KOPT-K1 (cell line): ENCODE results near the gene ANKRD63.

Experiments used
- H3K27ac ChIP-seq: fragments of 200-600 bp; sonication (generic); 2 replicates; pipeline ENCODE4 v1.5.1; 2016; ENCODE audit warnings: antibody characterized with exemption, mild to moderate bottlenecking, low read depth, low read length; ENCODE audit not compliant: poor library complexity, severe bottlenecking
- H3K36me3 ChIP-seq: fragments of 200-600 bp; sonication (generic); 2 replicates; pipeline ENCODE4 v1.5.1; 2017; ENCODE audit warnings: antibody characterized with exemption, mild to moderate bottlenecking, low read length, moderate library complexity; ENCODE audit not compliant: insufficient read depth
- H3K9me3 ChIP-seq: fragments of 200-600 bp; sonication (generic); 2 replicates; pipeline ENCODE4 v1.5.1; 2017; ENCODE audit warnings: antibody characterized with exemption, low read length, mild to moderate bottlenecking; ENCODE audit not compliant: insufficient read depth, poor library complexity, severe bottlenecking

The ANKRD63 gene

GRCh38 chr15:40293905-40294895, 11.3 kb upstream of the ANKRD63 start:
- Histone ChIP-seq H3K36me3 (peaks cover 10% of the 10 kb centered on the region; the same call in 1 of the 2 replicates), H3K27ac (no peak overlapping the region), H3K9me3 (no peaks in the 10 kb centered on the region)

- Histone ChIP-seq H3K27ac (no peak overlapping the region), H3K36me3 (no peaks in the 10 kb centered on the region; the same call in 1 of the 2 replicates), H3K9me3 (no peaks in the 10 kb centered on the region)
These were observed 10.1 kb upstream of the ANKRD63 start for GRCh38 chr15:40293006-40293405.

- no peaks in the 10 kb centered on the region for H3K9me3 ChIP-seq
- no peaks in the 10 kb centered on the region; the same call in 1 of the 2 replicates for H3K36me3 ChIP-seq
- H3K27ac ChIP-seq = no peak overlapping the region
These were observed 9.4 kb upstream of the ANKRD63 start for GRCh38 chr15:40292246-40292645.

- Histone ChIP-seq H3K9me3 (no peaks in the 10 kb centered on the region), H3K36me3 (no peaks in the 10 kb centered on the region; the same call in 1 of the 2 replicates), H3K27ac (no peak overlapping the region)
These were observed 8.2 kb upstream of the ANKRD63 start for GRCh38 chr15:40290918-40291574.

GRCh38 chr15:40290545-40290917, 7.7 kb upstream of the ANKRD63 start:
- no peaks in the 10 kb centered on the region for H3K9me3 ChIP-seq
- H3K36me3 ChIP-seq = no peaks in the 10 kb centered on the region; the same call in 1 of the 2 replicates
- H3K27ac ChIP-seq = no peak overlapping the region

GRCh38 chr15:40289140-40289775, 6.4 kb upstream of the ANKRD63 start:
- no peaks in the 10 kb centered on the region for H3K9me3 ChIP-seq
- H3K36me3 ChIP-seq = no peaks in the 10 kb centered on the region; the same call in 1 of the 2 replicates
- H3K27ac ChIP-seq = no peak overlapping the region

GRCh38 chr15:40287968-40288367, 5.1 kb upstream of the ANKRD63 start:
- Histone ChIP-seq H3K27ac (no peak overlapping the region), H3K9me3 (no peaks in the 10 kb centered on the region), H3K36me3 (no peaks in the 10 kb centered on the region; the same call in 1 of the 2 replicates)

GRCh38 chr15:40287505-40287904, 4.6 kb upstream of the ANKRD63 start:
- Histone ChIP-seq H3K9me3 (no peaks in the 10 kb centered on the region), H3K27ac (no peak overlapping the region), H3K36me3 (no peaks in the 10 kb centered on the region; the same call in 1 of the 2 replicates)

GRCh38 chr15:40286794-40287193, 3.9 kb upstream of the ANKRD63 start:
- H3K9me3 ChIP-seq = no peaks in the 10 kb centered on the region
- no peak overlapping the region for H3K27ac ChIP-seq
- H3K36me3 ChIP-seq = no peaks in the 10 kb centered on the region; the same call in 1 of the 2 replicates

- no peaks in the 10 kb centered on the region for H3K9me3 ChIP-seq
- H3K27ac ChIP-seq = no peak overlapping the region
- H3K36me3 ChIP-seq = no peaks in the 10 kb centered on the region; the same call in 1 of the 2 replicates
These were observed 3.2 kb upstream of the ANKRD63 start for GRCh38 chr15:40286061-40286532.

GRCh38 chr15:40285554-40286011, 2.7 kb upstream of the ANKRD63 start:
- no peak overlapping the region for H3K27ac ChIP-seq
- H3K36me3 ChIP-seq = no peaks in the 10 kb centered on the region; the same call in 1 of the 2 replicates
- H3K9me3 ChIP-seq = no peaks in the 10 kb centered on the region

- Histone ChIP-seq H3K9me3 (no peaks in the 10 kb centered on the region), H3K27ac (no peak overlapping the region), H3K36me3 (no peaks in the 10 kb centered on the region; the same call in 1 of the 2 replicates)
These were observed 2.3 kb upstream of the ANKRD63 start for GRCh38 chr15:40285151-40285550.

GRCh38 chr15:40283615-40284300, 894 bp upstream of the ANKRD63 start:
- H3K9me3 ChIP-seq = no peaks in the 10 kb centered on the region
- no peak overlapping the region for H3K27ac ChIP-seq
- H3K36me3 ChIP-seq = no peaks in the 10 kb centered on the region; the same call in 1 of the 2 replicates

GRCh38 chr15:40282147-40282868, 556 bp downstream of the ANKRD63 start:
- Histone ChIP-seq H3K9me3 (no peaks in the 10 kb centered on the region), H3K27ac (no peak overlapping the region), H3K36me3 (no peaks in the 10 kb centered on the region; the same call in 1 of the 2 replicates)
